ENCODE data around the gene ATP2A1.

Gene ATP2A1

DNA sequence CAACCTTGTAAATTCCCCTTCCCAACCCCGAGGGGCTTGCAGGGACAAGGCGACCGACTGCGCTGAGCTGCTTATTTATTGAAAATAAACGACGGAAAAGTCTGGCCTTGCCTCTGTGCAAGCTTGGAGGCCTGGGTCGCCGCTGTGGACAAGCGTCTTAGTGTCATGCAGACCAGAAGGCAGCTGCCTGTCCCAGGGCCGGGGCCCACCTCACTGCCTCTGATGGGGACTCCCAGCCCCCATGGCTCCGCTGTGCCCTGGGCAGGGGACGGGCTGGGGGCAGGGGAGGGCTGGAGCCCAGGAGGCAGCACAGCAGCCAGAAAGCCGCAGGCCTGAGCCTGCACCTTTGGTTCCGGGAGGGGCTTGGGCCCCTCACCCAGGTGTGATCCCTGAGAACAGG lies 26.1 kb downstream of the ATP2A1 start:
- no peak for ATAC-seq
- TF ChIP-seq PPARA (CRISPR knock-in tag; IDR thresholded peaks at IDR 0.05; ENCODE audit: borderline replicate concordance) (no peak), ESRRG (CRISPR knock-in tag; IDR thresholded peaks at IDR 0.05) (no peak), TOX (CRISPR knock-in tag; IDR thresholded peaks at IDR 0.05; ENCODE audit: borderline replicate concordance) (no peak), GLIS3 (CRISPR knock-in tag; IDR thresholded peaks at IDR 0.05) (no peak), ZNF565 (CRISPR knock-in tag; conservative IDR thresholded peaks at IDR 0.05; ENCODE audit: low read depth) (no peak), TCF4 (CRISPR knock-in tag; IDR thresholded peaks at IDR 0.05; ENCODE audit: borderline replicate concordance) (no peak), CSDC2 (CRISPR knock-in tag; IDR thresholded peaks at IDR 0.05) (no peak), ZFP30 (CRISPR knock-in tag; IDR thresholded peaks at IDR 0.05) (no peak), ZNF70 (CRISPR knock-in tag; IDR thresholded peaks at IDR 0.05) (no peak), ARNTL (CRISPR knock-in tag; IDR thresholded peaks at IDR 0.05; ENCODE audit: borderline replicate concordance, low read depth) (no peak), SNAI2 (CRISPR knock-in tag; IDR thresholded peaks at IDR 0.05) (no peak), ZFP3 (CRISPR knock-in tag; IDR thresholded peaks at IDR 0.05) (no peak), ZNF8 (CRISPR knock-in tag; IDR thresholded peaks at IDR 0.05) (no peak), BACH2 (CRISPR knock-in tag; IDR thresholded peaks at IDR 0.05; ENCODE audit: borderline replicate concordance) (no peak), OSR1 (CRISPR knock-in tag; IDR thresholded peaks at IDR 0.05) (no peak)
- TF ChIP-seq, protein P1, sequence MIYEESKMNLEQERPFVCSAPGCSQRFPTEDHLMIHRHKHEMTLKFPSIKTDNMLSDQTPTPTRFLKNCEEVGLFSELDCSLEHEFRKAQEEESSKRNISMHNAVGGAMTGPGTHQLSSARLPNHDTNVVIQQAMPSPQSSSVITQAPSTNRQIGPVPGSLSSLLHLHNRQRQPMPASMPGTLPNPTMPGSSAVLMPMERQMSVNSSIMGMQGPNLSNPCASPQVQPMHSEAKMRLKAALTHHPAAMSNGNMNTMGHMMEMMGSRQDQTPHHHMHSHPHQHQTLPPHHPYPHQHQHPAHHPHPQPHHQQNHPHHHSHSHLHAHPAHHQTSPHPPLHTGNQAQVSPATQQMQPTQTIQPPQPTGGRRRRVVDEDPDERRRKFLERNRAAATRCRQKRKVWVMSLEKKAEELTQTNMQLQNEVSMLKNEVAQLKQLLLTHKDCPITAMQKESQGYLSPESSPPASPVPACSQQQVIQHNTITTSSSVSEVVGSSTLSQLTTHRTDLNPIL (CRISPR knock-in tag; IDR thresholded peaks at IDR 0.05; ENCODE audit: low read depth): no peak
- TF ChIP-seq, protein P2, sequence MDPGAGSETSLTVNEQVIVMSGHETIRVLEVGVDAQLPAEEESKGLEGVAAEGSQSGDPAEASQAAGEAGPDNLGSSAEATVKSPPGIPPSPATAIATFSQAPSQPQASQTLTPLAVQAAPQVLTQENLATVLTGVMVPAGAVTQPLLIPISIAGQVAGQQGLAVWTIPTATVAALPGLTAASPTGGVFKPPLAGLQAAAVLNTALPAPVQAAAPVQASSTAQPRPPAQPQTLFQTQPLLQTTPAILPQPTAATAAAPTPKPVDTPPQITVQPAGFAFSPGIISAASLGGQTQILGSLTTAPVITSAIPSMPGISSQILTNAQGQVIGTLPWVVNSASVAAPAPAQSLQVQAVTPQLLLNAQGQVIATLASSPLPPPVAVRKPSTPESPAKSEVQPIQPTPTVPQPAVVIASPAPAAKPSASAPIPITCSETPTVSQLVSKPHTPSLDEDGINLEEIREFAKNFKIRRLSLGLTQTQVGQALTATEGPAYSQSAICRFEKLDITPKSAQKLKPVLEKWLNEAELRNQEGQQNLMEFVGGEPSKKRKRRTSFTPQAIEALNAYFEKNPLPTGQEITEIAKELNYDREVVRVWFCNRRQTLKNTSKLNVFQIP (CRISPR knock-in tag; IDR thresholded peaks at IDR 0.05; ENCODE audit: borderline replicate concordance, low read depth): no peak
- TF ChIP-seq, protein P3, sequence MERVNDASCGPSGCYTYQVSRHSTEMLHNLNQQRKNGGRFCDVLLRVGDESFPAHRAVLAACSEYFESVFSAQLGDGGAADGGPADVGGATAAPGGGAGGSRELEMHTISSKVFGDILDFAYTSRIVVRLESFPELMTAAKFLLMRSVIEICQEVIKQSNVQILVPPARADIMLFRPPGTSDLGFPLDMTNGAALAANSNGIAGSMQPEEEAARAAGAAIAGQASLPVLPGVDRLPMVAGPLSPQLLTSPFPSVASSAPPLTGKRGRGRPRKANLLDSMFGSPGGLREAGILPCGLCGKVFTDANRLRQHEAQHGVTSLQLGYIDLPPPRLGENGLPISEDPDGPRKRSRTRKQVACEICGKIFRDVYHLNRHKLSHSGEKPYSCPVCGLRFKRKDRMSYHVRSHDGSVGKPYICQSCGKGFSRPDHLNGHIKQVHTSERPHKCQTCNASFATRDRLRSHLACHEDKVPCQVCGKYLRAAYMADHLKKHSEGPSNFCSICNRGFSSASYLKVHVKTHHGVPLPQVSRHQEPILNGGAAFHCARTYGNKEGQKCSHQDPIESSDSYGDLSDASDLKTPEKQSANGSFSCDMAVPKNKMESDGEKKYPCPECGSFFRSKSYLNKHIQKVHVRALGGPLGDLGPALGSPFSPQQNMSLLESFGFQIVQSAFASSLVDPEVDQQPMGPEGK (CRISPR knock-in tag; IDR thresholded peaks at IDR 0.05; ENCODE audit: borderline replicate concordance): no peak
- TF ChIP-seq, protein P4, sequence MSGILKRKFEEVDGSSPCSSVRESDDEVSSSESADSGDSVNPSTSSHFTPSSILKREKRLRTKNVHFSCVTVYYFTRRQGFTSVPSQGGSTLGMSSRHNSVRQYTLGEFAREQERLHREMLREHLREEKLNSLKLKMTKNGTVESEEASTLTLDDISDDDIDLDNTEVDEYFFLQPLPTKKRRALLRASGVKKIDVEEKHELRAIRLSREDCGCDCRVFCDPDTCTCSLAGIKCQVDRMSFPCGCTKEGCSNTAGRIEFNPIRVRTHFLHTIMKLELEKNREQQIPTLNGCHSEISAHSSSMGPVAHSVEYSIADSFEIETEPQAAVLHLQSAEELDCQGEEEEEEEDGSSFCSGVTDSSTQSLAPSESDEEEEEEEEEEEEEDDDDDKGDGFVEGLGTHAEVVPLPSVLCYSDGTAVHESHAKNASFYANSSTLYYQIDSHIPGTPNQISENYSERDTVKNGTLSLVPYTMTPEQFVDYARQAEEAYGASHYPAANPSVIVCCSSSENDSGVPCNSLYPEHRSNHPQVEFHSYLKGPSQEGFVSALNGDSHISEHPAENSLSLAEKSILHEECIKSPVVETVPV (CRISPR knock-in tag; IDR thresholded peaks at IDR 0.05): no peak
- TF ChIP-seq, protein P5, sequence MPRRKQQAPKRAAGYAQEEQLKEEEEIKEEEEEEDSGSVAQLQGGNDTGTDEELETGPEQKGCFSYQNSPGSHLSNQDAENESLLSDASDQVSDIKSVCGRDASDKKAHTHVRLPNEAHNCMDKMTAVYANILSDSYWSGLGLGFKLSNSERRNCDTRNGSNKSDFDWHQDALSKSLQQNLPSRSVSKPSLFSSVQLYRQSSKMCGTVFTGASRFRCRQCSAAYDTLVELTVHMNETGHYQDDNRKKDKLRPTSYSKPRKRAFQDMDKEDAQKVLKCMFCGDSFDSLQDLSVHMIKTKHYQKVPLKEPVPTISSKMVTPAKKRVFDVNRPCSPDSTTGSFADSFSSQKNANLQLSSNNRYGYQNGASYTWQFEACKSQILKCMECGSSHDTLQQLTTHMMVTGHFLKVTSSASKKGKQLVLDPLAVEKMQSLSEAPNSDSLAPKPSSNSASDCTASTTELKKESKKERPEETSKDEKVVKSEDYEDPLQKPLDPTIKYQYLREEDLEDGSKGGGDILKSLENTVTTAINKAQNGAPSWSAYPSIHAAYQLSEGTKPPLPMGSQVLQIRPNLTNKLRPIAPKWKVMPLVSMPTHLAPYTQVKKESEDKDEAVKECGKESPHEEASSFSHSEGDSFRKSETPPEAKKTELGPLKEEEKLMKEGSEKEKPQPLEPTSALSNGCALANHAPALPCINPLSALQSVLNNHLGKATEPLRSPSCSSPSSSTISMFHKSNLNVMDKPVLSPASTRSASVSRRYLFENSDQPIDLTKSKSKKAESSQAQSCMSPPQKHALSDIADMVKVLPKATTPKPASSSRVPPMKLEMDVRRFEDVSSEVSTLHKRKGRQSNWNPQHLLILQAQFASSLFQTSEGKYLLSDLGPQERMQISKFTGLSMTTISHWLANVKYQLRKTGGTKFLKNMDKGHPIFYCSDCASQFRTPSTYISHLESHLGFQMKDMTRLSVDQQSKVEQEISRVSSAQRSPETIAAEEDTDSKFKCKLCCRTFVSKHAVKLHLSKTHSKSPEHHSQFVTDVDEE (CRISPR knock-in tag; IDR thresholded peaks at IDR 0.05): no peak

DNA sequence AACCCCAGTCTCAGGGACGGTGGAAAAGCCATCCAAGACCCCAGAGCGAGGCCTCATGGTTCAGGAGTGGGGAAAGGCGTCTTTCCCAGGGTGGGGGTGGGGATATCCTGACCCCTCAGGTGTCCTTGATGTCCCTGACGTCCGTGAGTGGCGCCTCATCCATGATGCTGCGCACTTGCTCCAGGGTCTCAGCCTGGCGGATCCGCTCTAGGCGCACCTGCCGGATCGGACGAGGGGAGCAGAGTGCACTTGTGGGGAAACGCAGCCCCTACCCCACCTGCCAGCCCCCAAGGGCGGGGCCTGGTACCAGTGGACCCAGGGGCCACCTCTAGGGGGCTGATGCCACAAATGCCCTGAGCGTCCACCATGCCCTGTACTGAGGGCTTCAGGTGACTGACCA lies 26.5 kb downstream of the ATP2A1 start:
- TF ChIP-seq PPARA (CRISPR knock-in tag; IDR thresholded peaks at IDR 0.05; ENCODE audit: borderline replicate concordance) (no peak), ZFP30 (CRISPR knock-in tag; IDR thresholded peaks at IDR 0.05) (no peak), TCF4 (CRISPR knock-in tag; IDR thresholded peaks at IDR 0.05; ENCODE audit: borderline replicate concordance) (no peak), CSDC2 (CRISPR knock-in tag; IDR thresholded peaks at IDR 0.05) (no peak), TOX (CRISPR knock-in tag; IDR thresholded peaks at IDR 0.05; ENCODE audit: borderline replicate concordance) (no peak), ZFP3 (CRISPR knock-in tag; IDR thresholded peaks at IDR 0.05) (no peak), ZC3H10 (CRISPR knock-in tag; IDR thresholded peaks at IDR 0.05) (no peak), ZNF8 (CRISPR knock-in tag; IDR thresholded peaks at IDR 0.05) (no peak), SNAI2 (CRISPR knock-in tag; IDR thresholded peaks at IDR 0.05) (no peak), ISL1 (CRISPR knock-in tag; IDR thresholded peaks at IDR 0.05) (no peak), BACH2 (CRISPR knock-in tag; IDR thresholded peaks at IDR 0.05; ENCODE audit: borderline replicate concordance) (no peak), ARNTL (CRISPR knock-in tag; IDR thresholded peaks at IDR 0.05; ENCODE audit: borderline replicate concordance, low read depth) (no peak)
- TF ChIP-seq, protein P5 (CRISPR knock-in tag; IDR thresholded peaks at IDR 0.05): no peak
- TF ChIP-seq, protein P2 (CRISPR knock-in tag; IDR thresholded peaks at IDR 0.05; ENCODE audit: borderline replicate concordance, low read depth): no peak
- ATAC-seq: no peak

Measured in SK-N-SH treated with all-trans-retinoic acid at 6 μM for 48 hours (cell line).